Epithelial cell of proximal tubule (primary cell): Measurements from ENCODE around the gene ANKRD27. TPM values are rescaled to one million over a fixed set of nuclear protein-coding genes. Genes with fewer than 3 reads are reported as not detected.

Experiments used
- DNase-seq: peaks from one replicate; pipeline ENCODE4 v3.0.0-alpha.2; 2011; ENCODE audit warnings: low read depth
- H3K4me3 ChIP-seq: 2 replicates; pipeline ENCODE4 v1.5.1; 2011; ENCODE audit warnings: low read depth, mild to moderate bottlenecking, low read length
- total RNA-seq: library from RNA; depleted of rRNA; stranded (reverse); fragments of >200 nt; gene quantifications from 2 replicates; pipeline ENCODE4 v1.2.3, GENCODE V29; 2015
- TF ChIP-seq, protein P1 (sequence below): conservative IDR thresholded peaks from 2 replicates; pipeline ENCODE4 v1.5.1; 2012; ENCODE audit warnings: low read depth, mild to moderate bottlenecking, low read length

ANKRD27 gene
- total RNA-seq, 1 donor from 2014 or later = 18.2 TPM

DNA sequence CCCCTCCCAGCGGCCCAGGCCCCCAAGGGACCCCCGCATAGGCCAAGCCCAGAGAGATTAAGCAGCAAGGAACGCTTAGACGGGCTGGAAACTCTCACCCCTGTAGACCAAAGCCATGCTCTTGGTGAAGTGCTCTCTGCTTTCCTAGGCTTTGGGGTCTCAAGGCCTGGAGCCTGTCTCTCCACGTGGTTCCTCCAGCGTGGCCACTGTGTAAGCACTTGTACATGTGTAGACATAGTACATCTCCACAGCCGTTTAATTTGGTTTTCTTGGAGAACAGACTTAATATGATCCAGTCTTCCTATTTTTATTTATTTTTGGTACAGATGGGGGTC lies 17.7 kb upstream of the ANKRD27 start:
- H3K4me3 ChIP-seq = peak overlapping the region; percentile 71
- TF ChIP-seq, protein P1, sequence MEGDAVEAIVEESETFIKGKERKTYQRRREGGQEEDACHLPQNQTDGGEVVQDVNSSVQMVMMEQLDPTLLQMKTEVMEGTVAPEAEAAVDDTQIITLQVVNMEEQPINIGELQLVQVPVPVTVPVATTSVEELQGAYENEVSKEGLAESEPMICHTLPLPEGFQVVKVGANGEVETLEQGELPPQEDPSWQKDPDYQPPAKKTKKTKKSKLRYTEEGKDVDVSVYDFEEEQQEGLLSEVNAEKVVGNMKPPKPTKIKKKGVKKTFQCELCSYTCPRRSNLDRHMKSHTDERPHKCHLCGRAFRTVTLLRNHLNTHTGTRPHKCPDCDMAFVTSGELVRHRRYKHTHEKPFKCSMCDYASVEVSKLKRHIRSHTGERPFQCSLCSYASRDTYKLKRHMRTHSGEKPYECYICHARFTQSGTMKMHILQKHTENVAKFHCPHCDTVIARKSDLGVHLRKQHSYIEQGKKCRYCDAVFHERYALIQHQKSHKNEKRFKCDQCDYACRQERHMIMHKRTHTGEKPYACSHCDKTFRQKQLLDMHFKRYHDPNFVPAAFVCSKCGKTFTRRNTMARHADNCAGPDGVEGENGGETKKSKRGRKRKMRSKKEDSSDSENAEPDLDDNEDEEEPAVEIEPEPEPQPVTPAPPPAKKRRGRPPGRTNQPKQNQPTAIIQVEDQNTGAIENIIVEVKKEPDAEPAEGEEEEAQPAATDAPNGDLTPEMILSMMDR = no peak
- no peak for DNase-seq

DNA sequence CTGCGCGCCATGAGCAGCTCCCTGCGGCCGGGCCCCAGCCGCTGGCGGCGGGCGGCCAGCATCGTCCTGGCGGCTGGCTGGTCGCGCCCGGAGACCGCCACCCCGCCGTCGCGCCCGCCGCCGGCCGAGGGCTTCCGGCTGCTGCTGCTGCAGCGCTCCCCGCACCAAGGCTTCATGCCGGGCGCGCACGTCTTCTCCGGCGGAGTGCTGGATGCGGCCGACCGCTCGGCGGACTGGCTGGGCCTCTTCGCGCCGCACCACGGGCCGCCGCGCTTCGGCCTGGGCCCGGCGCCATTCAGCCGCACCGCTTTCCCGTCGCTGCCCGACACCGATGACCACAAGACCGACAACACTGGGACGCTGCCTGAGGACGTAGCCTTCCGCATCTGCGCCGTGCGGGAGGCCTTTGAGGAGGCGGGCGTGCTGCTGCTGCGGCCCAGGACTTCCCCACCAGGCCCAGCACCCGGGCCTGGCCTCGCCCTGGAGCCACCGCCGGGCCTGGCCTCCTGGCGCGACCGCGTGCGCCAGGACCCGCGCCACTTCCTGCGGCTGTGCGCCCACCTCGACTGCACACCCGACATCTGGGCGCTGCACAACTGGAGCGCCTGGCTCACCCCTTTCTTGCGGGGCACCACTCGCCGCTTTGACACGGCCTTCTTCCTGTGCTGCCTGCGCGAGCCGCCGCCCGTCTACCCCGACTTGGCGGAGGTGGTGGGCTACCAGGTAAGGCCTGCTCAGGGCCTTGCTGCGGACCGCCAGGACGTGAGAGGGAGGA lies 17.2 kb upstream of the ANKRD27 start:
- H3K4me3 ChIP-seq = peak overlapping the region; percentile 71
- TF ChIP-seq, protein P1 = no peak
- DNase-seq = no peak

DNA sequence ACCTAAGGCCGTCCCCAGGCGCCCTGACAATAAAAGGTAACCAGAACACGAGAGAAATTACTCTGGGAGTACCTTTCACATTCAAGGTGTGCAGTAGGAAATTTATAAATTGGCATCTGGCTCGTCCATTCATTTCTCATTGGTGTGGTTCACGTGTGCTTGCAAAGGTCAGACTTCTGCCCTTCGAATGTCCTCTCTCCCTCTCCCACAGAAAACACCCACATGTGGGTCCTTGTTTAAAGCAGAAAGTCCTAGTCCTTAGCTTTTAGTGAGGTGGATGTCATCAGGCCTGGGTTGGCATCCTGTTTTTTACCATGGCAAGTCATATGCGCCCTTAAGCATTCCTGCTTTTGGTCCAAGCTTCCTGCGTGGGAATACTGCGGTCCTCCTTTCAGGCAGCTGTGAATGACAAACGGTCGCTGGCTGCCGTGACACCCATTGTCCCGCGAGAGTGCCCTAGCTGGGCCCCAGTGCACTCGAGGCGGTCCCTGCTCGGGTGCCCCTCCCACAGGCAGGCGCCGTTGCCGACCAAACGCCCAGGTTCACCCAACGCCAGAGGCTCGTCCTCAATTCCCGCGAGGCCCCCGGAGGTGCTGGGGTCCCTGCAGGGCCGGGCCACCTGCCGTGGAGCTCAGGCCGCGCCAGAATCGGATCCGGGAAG lies 16.4 kb upstream of the ANKRD27 start, which contains the start of gene NUDT19:
Gene NUDT19 (plus strand): TSS at position 531 of the 661 bp plus-strand sequence. CDS start 140 bp downstream, outside the sequence.
- peak within 1 kb of the TSS; percentile 71 for H3K4me3 ChIP-seq
- TF ChIP-seq, protein P1 = no peak
- DNase-seq = no peak

DNA sequence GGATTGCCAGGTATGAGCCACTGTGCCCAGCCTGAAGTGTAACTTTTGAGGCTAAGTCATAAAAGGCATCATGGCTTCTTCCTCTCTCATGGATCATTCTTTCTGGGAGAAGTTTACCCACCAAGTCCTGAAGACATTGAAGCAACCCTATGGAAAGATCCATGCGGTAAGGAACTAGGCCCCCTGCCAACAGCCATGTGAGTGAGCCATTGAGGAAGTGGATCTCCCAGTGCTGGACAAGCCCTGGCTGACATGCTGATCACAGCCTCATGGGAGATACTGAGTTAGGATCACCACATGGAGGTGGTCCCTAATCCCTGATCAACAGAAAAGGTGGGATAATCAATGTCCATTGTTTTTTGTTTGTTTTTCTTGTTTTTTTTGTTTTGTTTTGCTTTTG lies 13.3 kb upstream of the ANKRD27 start:
- DNase-seq = no peak
- TF ChIP-seq, protein P1 = no peak
- H3K4me3 ChIP-seq = no peak overlapping the region

DNA sequence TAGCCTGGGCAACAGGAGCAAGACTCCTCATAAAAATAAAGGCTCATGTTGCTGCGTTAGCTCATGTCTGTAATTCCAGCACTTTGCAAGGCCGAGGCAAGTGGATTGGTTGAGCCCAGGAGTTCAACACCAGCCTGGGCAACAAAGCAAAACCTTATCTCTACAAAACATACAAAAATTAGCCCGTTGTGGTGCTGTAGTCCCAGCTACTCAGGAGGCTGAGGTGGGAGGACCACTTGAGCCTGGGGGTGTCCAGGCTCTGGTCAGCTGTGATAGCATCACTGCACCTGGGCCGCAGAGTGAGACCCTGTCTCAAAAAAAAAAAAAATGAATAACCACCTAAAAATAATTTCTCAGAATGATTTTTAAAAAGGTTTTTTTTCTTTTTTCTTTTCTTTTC lies 12.7 kb upstream of the ANKRD27 start:
- no peak overlapping the region for H3K4me3 ChIP-seq
- TF ChIP-seq, protein P1 = no peak
- no peak for DNase-seq

DNA sequence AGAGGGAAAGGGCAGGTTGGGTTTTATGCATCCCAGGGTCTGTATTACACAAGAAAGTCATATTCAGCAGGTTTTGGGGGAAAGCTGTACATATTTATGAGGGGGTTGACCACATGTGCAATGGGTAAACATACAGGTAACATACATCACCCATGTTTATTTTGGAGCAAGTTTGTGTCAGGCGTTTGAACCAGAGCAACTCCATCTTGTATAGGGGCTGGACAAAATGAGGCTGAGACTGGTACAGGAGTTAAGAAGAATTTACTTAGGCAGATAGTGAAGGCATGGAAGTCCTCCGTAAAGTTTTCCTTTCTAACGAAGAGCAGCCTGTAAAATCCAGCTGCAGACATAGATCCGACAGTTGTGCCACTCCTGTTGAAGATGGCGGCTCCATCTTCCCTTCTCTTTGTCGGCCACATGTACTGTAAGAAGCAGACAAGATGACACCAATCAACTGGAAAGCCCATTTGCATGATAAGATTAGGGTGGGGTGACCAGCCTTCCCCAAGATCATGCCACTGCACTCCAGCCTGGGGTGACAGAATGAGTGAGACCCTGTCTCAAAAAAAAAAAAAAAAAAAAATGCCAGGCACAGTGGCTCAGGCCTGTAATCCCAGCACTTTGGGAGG lies 12.0 kb upstream of the ANKRD27 start:
- TF ChIP-seq, protein P1 = no peak
- no peak for DNase-seq
- no peak overlapping the region for H3K4me3 ChIP-seq
